Keratinocyte (primary cell): ENCODE data around the gene MCUB. TPM values are rescaled to one million over a fixed set of nuclear protein-coding genes. Genes with fewer than 3 reads are reported as not detected.

ENCODE experiments used
- DNase-seq: peaks from one replicate; pipeline ENCODE4 v3.0.0-alpha.2; 2011; ENCODE audit warnings: low read depth, missing footprints, low spot score
- FAIRE-seq: peaks from 2 replicates; lab custom pipeline; 2011; peaks lifted over from hg19 to GRCh38; lab: Jason Lieb, UNC
- H2AFZ ChIP-seq: 2 replicates; pipeline ENCODE4 v1.6.0; 2012; ENCODE audit warnings: low read length, control low read depth, inconsistent platforms; ENCODE audit not compliant: control insufficient read depth
- H3K27ac ChIP-seq: 2 replicates; pipeline ENCODE4 v1.5.1; 2011; ENCODE audit warnings: low read length; ENCODE audit not compliant: control insufficient read depth, insufficient read depth
- H3K27me3 ChIP-seq: 3 replicates; pipeline ENCODE4 v1.6.0; 2011; ENCODE audit warnings: low read length; ENCODE audit not compliant: control insufficient read depth, insufficient read depth; ENCODE audit errors: extremely low read depth
- H3K36me3 ChIP-seq, 2 experiments: 2 replicates in 1 of 2; 3 replicates in 1 of 2; pipeline ENCODE4 v1.5.1; 2011; ENCODE audit warnings: low read length in 2 of 2, mild to moderate bottlenecking in 1 of 2; ENCODE audit not compliant: control insufficient read depth in 2 of 2, insufficient read depth in 2 of 2; ENCODE audit errors: extremely low read depth in 1 of 2
- H3K4me1 ChIP-seq: 3 replicates; pipeline ENCODE4 v1.5.1; 2011; ENCODE audit warnings: low read length; ENCODE audit not compliant: control insufficient read depth, insufficient read depth; ENCODE audit errors: extremely low read depth
- H3K4me2 ChIP-seq: 3 replicates; pipeline ENCODE4 v1.6.0; 2011; ENCODE audit warnings: low read depth, low read length; ENCODE audit not compliant: control insufficient read depth, insufficient read depth; ENCODE audit errors: extremely low read depth
- H3K4me3 ChIP-seq, 3 experiments: fragments of 200-600 bp in 1 of 3; sonication (generic) in 1 of 3; 2 replicates in 2 of 3; 3 replicates in 1 of 3; pipeline ENCODE4 v1.5.1; 2011 to 2016; ENCODE audit warnings: low read length in 3 of 3, mild to moderate bottlenecking in 3 of 3, control low read depth in 2 of 3, inconsistent platforms in 1 of 3, low read depth in 1 of 3, mixed read lengths in 1 of 3, mixed run types in 1 of 3, moderate library complexity in 1 of 3; ENCODE audit not compliant: control insufficient read depth in 2 of 3, insufficient read depth in 2 of 3; ENCODE audit errors: extremely low read depth in 1 of 3
- H3K79me2 ChIP-seq: 2 replicates; pipeline ENCODE4 v1.6.0; 2012; ENCODE audit warnings: low read length; ENCODE audit not compliant: control insufficient read depth, insufficient read depth
- H3K9ac ChIP-seq: 3 replicates; pipeline ENCODE4 v1.6.0; 2011; ENCODE audit warnings: low read length; ENCODE audit not compliant: control insufficient read depth, insufficient read depth; ENCODE audit errors: extremely low read depth
- H3K9me1 ChIP-seq: 3 replicates; pipeline ENCODE4 v1.6.0; 2011; ENCODE audit warnings: low read length; ENCODE audit not compliant: control insufficient read depth, insufficient read depth; ENCODE audit errors: extremely low read depth
- H3K9me3 ChIP-seq: 2 replicates; pipeline ENCODE4 v1.5.1; 2012; ENCODE audit warnings: low read depth, low read length; ENCODE audit not compliant: control insufficient read depth
- H4K20me1 ChIP-seq: 3 replicates; pipeline ENCODE4 v1.6.0; 2011; ENCODE audit warnings: low read length; ENCODE audit not compliant: control insufficient read depth, insufficient read depth; ENCODE audit errors: extremely low read depth
- CTCF ChIP-seq, 3 experiments: IDR thresholded peaks in 1 of 3; conservative IDR thresholded peaks in 1 of 3; optimal IDR thresholded peaks in 1 of 3; 2 replicates in 2 of 3; 3 replicates in 1 of 3; pipeline versions ENCODE3 to v1.5.1; 2011; ENCODE audit warnings: low read length in 3 of 3, mild to moderate bottlenecking in 3 of 3, moderate library complexity in 2 of 3, control low read depth in 1 of 3, inconsistent platforms in 1 of 3; ENCODE audit not compliant: insufficient read depth in 2 of 3; ENCODE audit errors: extremely low read depth in 1 of 3
- EZH2 ChIP-seq: IDR thresholded peaks from one replicate; pipeline ENCODE4 v1.6.1; 2012; ENCODE audit warnings: inconsistent platforms, mild to moderate bottlenecking, low read length, moderate library complexity
- dilution Hi-C: fragments of 300-500 bp; cut with MboI; formaldehyde crosslinking; loops from one replicate; pipeline ENCODE4 v1.7.0; 2020; ENCODE audit warnings: low sequenced_read_pairs; ENCODE audit not compliant: extremely low pct_ligation_motif_present
- polyA plus RNA-seq, 5 experiments: library from polyadenylated mRNA; depleted of rRNA in 3 of 5; stranded (reverse) in 3 of 5; stranded (forward) in 1 of 5; unstranded in 1 of 5; fragments of >200 nt; gene quantifications; 1 replicate in 1 of 5; 2 replicates in 3 of 5; 3 replicates in 1 of 5; pipeline versions ENCODE4 v1.2.1 to v1.2.3, GENCODE V29; 2011 to 2012; ENCODE audit warnings: missing spikeins in 2 of 5, low read depth in 1 of 5, low replicate concordance in 1 of 5

The MCUB gene
- polyA plus RNA-seq, 1 donor (not counting 4 experiments of a cell fraction or from before 2014, with no cell fraction given), result 20.3 TPM

GRCh38 chr4:109601336-109601735 lies 41.3 kb downstream of the MCUB start:
- Histone ChIP-seq H3K4me2 (no peak overlapping the region), H3K9ac (no peak overlapping the region), H4K20me1 (no peaks in the 10 kb centered on the region), H3K27ac (no peak overlapping the region), H3K79me2 (no peaks in the 10 kb centered on the region), H3K9me3 (no peaks in the 10 kb centered on the region), H3K36me3 (no peaks in the 10 kb centered on the region), H2AFZ (no peak overlapping the region), H3K4me3 (no peak overlapping the region), H3K4me1 (no peaks in the 10 kb centered on the region), H3K9me1 (no peaks in the 10 kb centered on the region), H3K27me3 (no peaks in the 10 kb centered on the region)
- DNase-seq (no peak), FAIRE-seq (no peak)
- dilution Hi-C loops, result no loop called here
- TF ChIP-seq EZH2, result no peak
- no peak for TF ChIP-seq CTCF (optimal IDR thresholded peaks at IDR 0.05 in 1 of 3, IDR thresholded peaks at IDR 0.05 in 1 of 3, conservative IDR thresholded peaks at IDR 0.05 in 1 of 3; ENCODE audit: extremely low read depth in 1 of 3, insufficient read depth in 2 of 3, low read length in 3 of 3)

GRCh38 chr4:109607976-109608375 lies 47.9 kb downstream of the MCUB start:
- Histone ChIP-seq H3K79me2 (no peaks in the 10 kb centered on the region), H3K4me2 (no peak overlapping the region), H3K9me3 (no peaks in the 10 kb centered on the region), H3K9ac (no peak overlapping the region), H3K36me3 (no peaks in the 10 kb centered on the region), H3K4me3 (no peak overlapping the region), H2AFZ (no peak overlapping the region), H3K9me1 (no peaks in the 10 kb centered on the region), H3K27me3 (no peaks in the 10 kb centered on the region), H3K4me1 (peaks cover 5% of the 10 kb centered on the region), H4K20me1 (no peaks in the 10 kb centered on the region), H3K27ac (no peak overlapping the region)
- no peak for FAIRE-seq
- no peak for TF ChIP-seq CTCF (optimal IDR thresholded peaks at IDR 0.05 in 1 of 3, IDR thresholded peaks at IDR 0.05 in 1 of 3, conservative IDR thresholded peaks at IDR 0.05 in 1 of 3; ENCODE audit: extremely low read depth in 1 of 3, insufficient read depth in 2 of 3, low read length in 3 of 3)
- TF ChIP-seq EZH2, result no peak
- dilution Hi-C loops, result no loop called here
- DNase-seq, result no peak
